ENCODE results near the gene PI3. TPM values are rescaled to one million over a fixed set of nuclear protein-coding genes. Genes with fewer than 3 reads are reported as not detected.

PI3 gene
- total RNA-seq, 1 experiment from 2014 or later: not detected

DNA sequence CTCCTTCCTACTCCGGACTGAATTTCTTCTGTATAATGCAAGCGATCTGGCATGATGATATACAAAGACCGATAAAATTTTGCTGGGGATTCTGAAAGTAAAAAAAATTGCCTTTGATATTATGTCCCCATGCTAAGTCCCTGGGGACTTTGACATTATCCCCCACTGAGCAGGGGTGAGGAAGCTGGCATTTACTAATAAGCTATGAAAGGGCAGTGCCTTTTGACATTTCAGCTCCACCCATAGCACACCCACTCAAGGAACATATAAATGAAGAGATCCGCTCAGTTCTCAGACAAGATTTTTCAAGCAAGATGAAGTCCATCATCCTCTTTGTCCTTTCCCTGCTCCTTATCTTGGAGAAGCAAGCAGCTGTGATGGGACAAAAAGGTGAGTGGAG lies 46.4 kb downstream of the PI3 start, which contains the start of gene SEMG2:
Gene SEMG2 (plus strand): TSS at position 298 of the 400 bp plus-strand sequence. CDS start 17 bp downstream, at position 315.
- no peak within 1 kb of the TSS for H3K9ac ChIP-seq (ENCODE audit: low read length)
- no peaks in the 10 kb centered on the region for H3K9me2 ChIP-seq (ENCODE audit: insufficient read depth)
- H3K79me2 ChIP-seq (ENCODE audit: insufficient read depth, low read length): no peaks in the 10 kb centered on the region
- no TSS peak for BruUV-seq (replicated peaks)
- H3K4me1 ChIP-seq (ENCODE audit: control insufficient read depth in 1 of 2, insufficient read depth in 2 of 2, low read length in 2 of 2): no peaks in the 10 kb centered on the region
- ChIA-PET CTCF (interaction anchor here (0.8 kb wide), 1 partner anchor 9 kb away, joined by 3 read pairs; no protein-coding TSS in a partner anchor), RAD21 (ENCODE audit: low non-redundant PET in 1 of 2, low total read pairs in 2 of 2, uncharacterized antibody in 2 of 2, unreplicated experiment in 2 of 2) (no interaction called here), POLR2A (no interaction called here)
- H4K20me1 ChIP-seq (ENCODE audit: insufficient read depth): no peaks in the 10 kb centered on the region
- ATAC-seq (no peak), DNase-seq (ENCODE audit: low read depth, low spot score) (no peak)
- no peaks in the 10 kb centered on the region for H3K9me3 ChIP-seq (ENCODE audit: control insufficient read depth in 1 of 2, insufficient read depth in 1 of 2, low read depth in 1 of 2, low read length in 2 of 2)
- no peak within 1 kb of the TSS for H3K27ac ChIP-seq (ENCODE audit: low read depth, low read length)
- no peak within 1 kb of the TSS for H3K4me3 ChIP-seq (replicated peaks in 1 of 2; ENCODE audit: low read depth in 1 of 2, low read length in 2 of 2)
- no peaks in the 10 kb centered on the region for H3K36me3 ChIP-seq (ENCODE audit: control insufficient read depth in 1 of 2, insufficient read depth in 2 of 2, low read length in 2 of 2)
- H2AFZ ChIP-seq (ENCODE audit: low read depth, low read length, poor library complexity, severe bottlenecking): no peak within 1 kb of the TSS
- TF ChIP-seq TCF7L2 (IDR thresholded peaks at IDR 0.05; ENCODE audit: borderline replicate concordance, extremely low read depth, insufficient read depth, insufficient read length) (no peak), POLR2A (IDR thresholded peaks at IDR 0.05; ENCODE audit: borderline replicate concordance, extremely low read depth, insufficient read depth, insufficient read length) (no peak), SIN3A (IDR thresholded peaks at IDR 0.05; ENCODE audit: low read depth) (no peak), ELF1 (IDR thresholded peaks at IDR 0.05; ENCODE audit: borderline replicate concordance, low read depth) (no peak), SP1 (IDR thresholded peaks at IDR 0.05; ENCODE audit: low read depth) (no peak), ZNF274 (IDR thresholded peaks at IDR 0.05; ENCODE audit: low read depth, low read length) (no peak)
- TF ChIP-seq, protein P1, sequence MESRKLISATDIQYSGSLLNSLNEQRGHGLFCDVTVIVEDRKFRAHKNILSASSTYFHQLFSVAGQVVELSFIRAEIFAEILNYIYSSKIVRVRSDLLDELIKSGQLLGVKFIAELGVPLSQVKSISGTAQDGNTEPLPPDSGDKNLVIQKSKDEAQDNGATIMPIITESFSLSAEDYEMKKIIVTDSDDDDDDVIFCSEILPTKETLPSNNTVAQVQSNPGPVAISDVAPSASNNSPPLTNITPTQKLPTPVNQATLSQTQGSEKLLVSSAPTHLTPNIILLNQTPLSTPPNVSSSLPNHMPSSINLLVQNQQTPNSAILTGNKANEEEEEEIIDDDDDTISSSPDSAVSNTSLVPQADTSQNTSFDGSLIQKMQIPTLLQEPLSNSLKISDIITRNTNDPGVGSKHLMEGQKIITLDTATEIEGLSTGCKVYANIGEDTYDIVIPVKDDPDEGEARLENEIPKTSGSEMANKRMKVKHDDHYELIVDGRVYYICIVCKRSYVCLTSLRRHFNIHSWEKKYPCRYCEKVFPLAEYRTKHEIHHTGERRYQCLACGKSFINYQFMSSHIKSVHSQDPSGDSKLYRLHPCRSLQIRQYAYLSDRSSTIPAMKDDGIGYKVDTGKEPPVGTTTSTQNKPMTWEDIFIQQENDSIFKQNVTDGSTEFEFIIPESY (IDR thresholded peaks at IDR 0.05; ENCODE audit: extremely low read depth, insufficient replicate concordance, low read length): no peak
- TF ChIP-seq, protein P2, sequence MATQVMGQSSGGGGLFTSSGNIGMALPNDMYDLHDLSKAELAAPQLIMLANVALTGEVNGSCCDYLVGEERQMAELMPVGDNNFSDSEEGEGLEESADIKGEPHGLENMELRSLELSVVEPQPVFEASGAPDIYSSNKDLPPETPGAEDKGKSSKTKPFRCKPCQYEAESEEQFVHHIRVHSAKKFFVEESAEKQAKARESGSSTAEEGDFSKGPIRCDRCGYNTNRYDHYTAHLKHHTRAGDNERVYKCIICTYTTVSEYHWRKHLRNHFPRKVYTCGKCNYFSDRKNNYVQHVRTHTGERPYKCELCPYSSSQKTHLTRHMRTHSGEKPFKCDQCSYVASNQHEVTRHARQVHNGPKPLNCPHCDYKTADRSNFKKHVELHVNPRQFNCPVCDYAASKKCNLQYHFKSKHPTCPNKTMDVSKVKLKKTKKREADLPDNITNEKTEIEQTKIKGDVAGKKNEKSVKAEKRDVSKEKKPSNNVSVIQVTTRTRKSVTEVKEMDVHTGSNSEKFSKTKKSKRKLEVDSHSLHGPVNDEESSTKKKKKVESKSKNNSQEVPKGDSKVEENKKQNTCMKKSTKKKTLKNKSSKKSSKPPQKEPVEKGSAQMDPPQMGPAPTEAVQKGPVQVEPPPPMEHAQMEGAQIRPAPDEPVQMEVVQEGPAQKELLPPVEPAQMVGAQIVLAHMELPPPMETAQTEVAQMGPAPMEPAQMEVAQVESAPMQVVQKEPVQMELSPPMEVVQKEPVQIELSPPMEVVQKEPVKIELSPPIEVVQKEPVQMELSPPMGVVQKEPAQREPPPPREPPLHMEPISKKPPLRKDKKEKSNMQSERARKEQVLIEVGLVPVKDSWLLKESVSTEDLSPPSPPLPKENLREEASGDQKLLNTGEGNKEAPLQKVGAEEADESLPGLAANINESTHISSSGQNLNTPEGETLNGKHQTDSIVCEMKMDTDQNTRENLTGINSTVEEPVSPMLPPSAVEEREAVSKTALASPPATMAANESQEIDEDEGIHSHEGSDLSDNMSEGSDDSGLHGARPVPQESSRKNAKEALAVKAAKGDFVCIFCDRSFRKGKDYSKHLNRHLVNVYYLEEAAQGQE (IDR thresholded peaks at IDR 0.05; ENCODE audit: low read depth): no peak
- H3K27me3 ChIP-seq (ENCODE audit: insufficient read depth, low read length): peaks cover 46% of the 10 kb centered on the region
- intact Hi-C loops (cut with micrococcal nuclease): loop anchor here (10.0 kb wide), 1 partner anchor 176 kb away; no protein-coding TSS in a partner anchor
- H3K4me2 ChIP-seq (ENCODE audit: low read length): no peak within 1 kb of the TSS
